Activated B cell treated with CpG ODN at 0.5 μM for 24 hours (primary cell): ENCODE data around the gene HAUS8. TPM values are rescaled to one million over a fixed set of nuclear protein-coding genes. Genes with fewer than 3 reads are reported as not detected.
"Not testable (repeated sequence)": the region's sequence is repeated elsewhere in the genome, so short reads cannot be mapped to it uniquely, and the experiment has no call there.

Experiments
- ATAC-seq: fragments of 200-7000 bp; cut with Tn5 transposase; one replicate; pipeline ENCODE4 v1.10.0; 2021; ENCODE audit warnings: low read depth, mild to moderate bottlenecking, moderate library complexity
- CTCF ChIA-PET: fragments of 350-600 bp; sonication (Branson Sonifier 250); formaldehyde crosslinking; loops from one replicate; lab custom pipeline; 2021; ENCODE audit warnings: antibody characterized with exemption; lab: Charles Lee
- POLR2A ChIA-PET: fragments of 350-600 bp; sonication (Branson Sonifier 250); formaldehyde crosslinking; loops from one replicate; lab custom pipeline; 2021; ENCODE audit warnings: antibody characterized with exemption; lab: Charles Lee
- DNase-seq: peaks from one replicate; pipeline ENCODE4 v3.0.0; 2022
- H3K27ac Mint-ChIP-seq: one replicate; pipeline ENCODE4 v1.8.0; 2020; ENCODE audit warnings: mixed read lengths
- H3K27me3 Mint-ChIP-seq: one replicate; pipeline ENCODE4 v1.8.0; 2021; ENCODE audit warnings: mixed read lengths
- H3K36me3 Mint-ChIP-seq: one replicate; pipeline ENCODE4 v1.8.0; 2021; ENCODE audit warnings: low read depth, mixed read lengths
- H3K4me1 Mint-ChIP-seq: one replicate; pipeline ENCODE4 v1.8.0; 2021; ENCODE audit warnings: mixed read lengths
- H3K4me3 Mint-ChIP-seq: one replicate; pipeline ENCODE4 v1.8.0; 2020; ENCODE audit warnings: mild to moderate bottlenecking, mixed read lengths
- H3K9me3 Mint-ChIP-seq: one replicate; pipeline ENCODE4 v1.8.0; 2020; ENCODE audit warnings: mixed read lengths
- intact Hi-C: fragments of 100-400 bp; cut with micrococcal nuclease; formaldehyde crosslinking; loops from one replicate; pipeline ENCODE4 v1.15.1; 2024
- total RNA-seq: library from RNA; stranded (reverse); gene quantifications from 2 replicates; pipeline ENCODE4 v1.2.3, GENCODE V29; 2022
- TF ChIP-seq, protein P1 (sequence below): fragments of 200-600 bp; IDR thresholded peaks from one replicate; pipeline ENCODE4 v1.8.0; 2022; ENCODE audit warnings: antibody characterized with exemption, mild to moderate bottlenecking

HAUS8 gene
- total RNA-seq, 1 donor from 2014 or later = 15.8 TPM

DNA sequence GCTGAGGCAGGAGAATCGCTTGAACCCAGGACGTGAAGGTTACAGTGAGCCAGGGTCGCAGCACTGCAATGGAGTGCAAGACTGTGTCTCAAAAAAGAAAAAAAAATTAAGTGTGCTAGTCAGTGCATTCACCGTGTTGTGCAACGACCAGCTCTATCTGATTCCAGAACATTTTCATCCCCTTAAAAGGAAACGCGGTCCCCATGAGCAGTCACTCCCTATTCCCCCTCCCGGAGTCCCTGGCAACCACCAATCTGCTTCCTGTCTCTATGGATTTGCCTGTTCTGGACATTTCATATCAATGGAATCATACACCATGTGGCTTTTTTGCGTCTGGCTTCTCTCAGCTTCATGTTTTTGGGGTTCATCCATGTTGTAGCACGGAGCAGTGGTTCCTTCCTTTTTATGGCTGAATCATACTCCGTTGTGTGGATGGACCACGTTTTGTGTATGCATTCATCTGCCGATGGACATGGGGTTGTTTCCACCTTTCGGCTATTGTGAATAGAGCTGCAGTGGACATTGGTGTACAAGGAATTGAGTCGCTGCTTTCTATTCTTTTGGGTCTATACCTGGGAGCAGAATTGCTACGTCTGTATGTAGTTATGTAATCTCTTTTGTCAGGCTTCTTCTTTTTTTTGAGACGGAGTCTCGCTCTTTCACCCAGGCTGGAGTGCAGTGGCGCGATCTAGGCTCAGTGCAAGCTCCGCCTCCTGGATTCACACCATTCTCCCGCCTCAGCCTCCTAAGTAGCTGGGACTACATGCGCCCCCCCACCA is 20.1 kb upstream of the HAUS8 start:
- TF ChIP-seq, protein P1, sequence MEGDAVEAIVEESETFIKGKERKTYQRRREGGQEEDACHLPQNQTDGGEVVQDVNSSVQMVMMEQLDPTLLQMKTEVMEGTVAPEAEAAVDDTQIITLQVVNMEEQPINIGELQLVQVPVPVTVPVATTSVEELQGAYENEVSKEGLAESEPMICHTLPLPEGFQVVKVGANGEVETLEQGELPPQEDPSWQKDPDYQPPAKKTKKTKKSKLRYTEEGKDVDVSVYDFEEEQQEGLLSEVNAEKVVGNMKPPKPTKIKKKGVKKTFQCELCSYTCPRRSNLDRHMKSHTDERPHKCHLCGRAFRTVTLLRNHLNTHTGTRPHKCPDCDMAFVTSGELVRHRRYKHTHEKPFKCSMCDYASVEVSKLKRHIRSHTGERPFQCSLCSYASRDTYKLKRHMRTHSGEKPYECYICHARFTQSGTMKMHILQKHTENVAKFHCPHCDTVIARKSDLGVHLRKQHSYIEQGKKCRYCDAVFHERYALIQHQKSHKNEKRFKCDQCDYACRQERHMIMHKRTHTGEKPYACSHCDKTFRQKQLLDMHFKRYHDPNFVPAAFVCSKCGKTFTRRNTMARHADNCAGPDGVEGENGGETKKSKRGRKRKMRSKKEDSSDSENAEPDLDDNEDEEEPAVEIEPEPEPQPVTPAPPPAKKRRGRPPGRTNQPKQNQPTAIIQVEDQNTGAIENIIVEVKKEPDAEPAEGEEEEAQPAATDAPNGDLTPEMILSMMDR = no peak

DNA sequence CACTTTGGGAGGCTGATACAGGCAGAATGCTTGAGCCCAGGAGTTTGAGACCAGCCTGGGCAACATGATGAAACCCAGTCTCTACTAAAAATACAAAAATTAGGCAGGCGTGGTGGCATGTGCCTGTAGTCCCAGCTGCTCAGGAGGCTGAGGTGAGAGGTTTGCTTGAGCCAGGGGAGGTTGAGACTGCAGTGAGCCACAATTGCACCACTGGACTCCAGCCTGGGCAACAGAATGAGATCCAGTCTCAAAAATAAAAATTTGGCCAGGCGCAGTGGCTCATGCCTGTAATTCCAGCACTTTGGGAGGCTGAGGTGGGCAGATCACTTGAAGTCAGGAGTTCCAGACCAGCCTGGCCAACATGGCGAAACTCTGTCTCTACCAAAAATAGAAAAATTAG is 19.4 kb upstream of the HAUS8 start:
- H3K4me3 Mint-ChIP-seq, intact Hi-C loops, H3K9me3 Mint-ChIP-seq, ATAC-seq, H3K27me3 Mint-ChIP-seq, DNase-seq, H3K27ac Mint-ChIP-seq: not testable (repeated sequence)
- ChIA-PET POLR2A (interaction anchor here (0.7 to 1.3 kb wide), 2 partner anchors 11 to 19 kb away, joined by 3 read pairs; partner anchors contain the start of genes HAUS8 and MYO9B), CTCF (interaction anchor here (0.6 kb wide), 1 partner anchor 9 kb away, joined by 3 read pairs; no protein-coding TSS in a partner anchor)
- Mint-ChIP-seq H3K36me3 (peaks cover 30% of the 10 kb centered on the region), H3K4me1 (peaks cover 59% of the 10 kb centered on the region)

More for the DNA sequence above, 20.1 kb upstream of the HAUS8 start:
- Mint-ChIP-seq H3K27ac (peak overlapping the region; percentile 30), H3K4me1 (peaks cover 54% of the 10 kb centered on the region), H3K4me3 (no peak overlapping the region), H3K9me3 (no peaks in the 10 kb centered on the region), H3K27me3 (no peaks in the 10 kb centered on the region), H3K36me3 (peaks cover 30% of the 10 kb centered on the region)
- intact Hi-C loops = no loop called here
- CTCF ChIA-PET = interaction anchor here (0.6 kb wide), 1 partner anchor 8 kb away, joined by 3 read pairs; no protein-coding TSS in a partner anchor
- no peak for ATAC-seq
- DNase-seq = no peak
- POLR2A ChIA-PET = interaction anchor here (0.6 to 1.3 kb wide), 2 partner anchors 10 to 210 kb away, joined by 3 to 8 read pairs; no protein-coding TSS in a partner anchor

DNA sequence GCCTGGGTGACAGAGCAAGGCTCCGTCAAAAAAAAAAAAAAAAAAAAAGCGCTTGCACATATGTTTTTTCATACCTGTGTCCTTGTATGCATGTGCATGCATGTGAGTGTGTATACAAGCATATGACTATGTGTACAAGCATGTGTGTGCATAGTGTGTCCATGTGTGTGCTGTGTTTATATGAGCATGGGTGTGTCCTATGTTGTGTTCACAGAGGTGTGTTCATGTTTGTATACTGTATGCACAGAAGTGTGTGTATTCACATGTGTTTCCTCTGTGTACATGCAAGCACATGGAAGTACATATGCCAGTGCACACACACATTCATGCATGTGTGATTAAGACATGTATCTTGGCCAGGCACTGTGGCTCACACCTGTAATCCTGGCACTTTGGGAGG is 17.4 kb upstream of the HAUS8 start:
- Mint-ChIP-seq H3K36me3 (peaks cover 26% of the 10 kb centered on the region), H3K9me3 (no peaks in the 10 kb centered on the region), H3K4me1 (peaks cover 65% of the 10 kb centered on the region), H3K4me3 (no peak overlapping the region), H3K27me3 (no peaks in the 10 kb centered on the region), H3K27ac (no peak overlapping the region)
- intact Hi-C loops = no loop called here
- POLR2A ChIA-PET = no interaction called here
- TF ChIP-seq, protein P1 = no peak
- ATAC-seq = no peak
- CTCF ChIA-PET = no interaction called here
- no peak for DNase-seq

DNA sequence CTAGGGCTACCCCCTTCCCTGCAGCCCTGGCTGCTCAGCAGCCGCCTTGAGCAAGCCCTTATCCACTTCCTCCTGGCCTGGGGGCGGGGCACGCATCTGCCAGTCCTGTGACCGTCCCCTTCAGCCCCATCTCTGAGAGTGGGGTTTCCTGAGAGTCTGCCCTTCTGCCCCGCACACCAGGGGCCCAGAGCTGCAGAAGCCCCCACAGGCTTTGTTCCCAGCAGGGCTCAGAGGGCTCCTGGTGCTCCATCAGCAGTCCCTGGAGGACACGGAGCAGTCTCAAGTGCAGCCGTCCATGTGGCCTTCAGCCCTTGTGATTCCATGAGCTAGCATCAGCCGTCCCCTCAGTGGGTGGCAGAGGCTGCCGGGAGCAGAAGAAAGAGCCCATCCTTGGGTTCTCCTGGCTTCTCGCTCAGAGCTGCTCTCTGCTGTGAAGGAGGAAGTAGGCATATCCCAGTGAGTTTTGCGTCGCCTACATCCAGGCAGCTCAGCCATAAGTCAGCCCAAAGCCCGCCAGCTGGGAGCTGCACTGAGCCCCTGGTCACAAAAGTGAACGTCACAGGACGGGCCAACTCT is 16.6 kb upstream of the HAUS8 start:
- TF ChIP-seq, protein P1 = no peak
- Mint-ChIP-seq H3K4me3 (peak overlapping the region; percentile 11), H3K27me3 (no peaks in the 10 kb centered on the region), H3K9me3 (no peaks in the 10 kb centered on the region), H3K27ac (peak overlapping the region; percentile 12), H3K4me1 (peaks cover 62% of the 10 kb centered on the region), H3K36me3 (peaks cover 34% of the 10 kb centered on the region)
- intact Hi-C loops = loop anchor here (2.0 kb wide), 1 partner anchor 13 kb away; no protein-coding TSS in a partner anchor
- ChIA-PET POLR2A (interaction anchor here (0.6 to 1.0 kb wide), 4 partner anchors 33 to 320 kb away, joined by 3 to 5 read pairs (median 3); partner anchors contain the start of gene USE1), CTCF (no interaction called here)
- DNase-seq (peak; percentile 46), ATAC-seq (peak; percentile 84)

DNA sequence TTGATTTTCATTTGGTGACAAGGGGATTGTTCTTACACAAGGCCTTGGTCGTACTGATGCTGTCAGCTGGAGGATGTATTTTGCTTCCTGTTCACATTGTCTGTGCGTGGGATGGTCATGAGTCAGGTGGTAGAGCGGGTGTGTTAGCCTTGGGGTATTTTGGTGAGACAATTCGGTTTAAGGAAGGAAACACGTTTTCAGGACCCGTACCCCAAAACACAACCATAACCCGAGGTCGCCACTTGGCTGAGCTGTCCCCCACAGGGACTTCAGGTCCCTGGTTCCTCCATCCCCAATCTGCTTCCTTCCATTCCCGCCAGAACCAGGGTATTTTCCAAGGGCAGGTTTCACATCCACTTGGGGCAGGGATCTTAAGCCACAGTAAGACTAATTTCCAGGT is 15.3 kb upstream of the HAUS8 start:
- peaks cover 37% of the 10 kb centered on the region for H3K36me3 Mint-ChIP-seq
- intact Hi-C loops = loop anchor here (1.0 to 2.0 kb wide), 3 partner anchors 8 to 15 kb away; partner anchors contain the start of genes HAUS8 and MYO9B
- no peak for DNase-seq
- ChIA-PET CTCF (interaction anchor here (1.0 to 1.3 kb wide), 3 partner anchors 9 to 145 kb away, joined by 3 to 5 read pairs (median 4); no protein-coding TSS in a partner anchor), POLR2A (interaction anchor here (0.5 to 1.3 kb wide), 8 partner anchors 11 to 136 kb away, joined by 3 to 4 read pairs (median 3); partner anchors contain the start of gene OCEL1)
- peak overlapping the region; percentile 85 for H3K27ac Mint-ChIP-seq
- ATAC-seq = peak; percentile 70
- H3K9me3 Mint-ChIP-seq = no peaks in the 10 kb centered on the region
- H3K4me3 Mint-ChIP-seq = peak overlapping the region; percentile 29
- TF ChIP-seq, protein P1 = no peak
- H3K27me3 Mint-ChIP-seq = no peaks in the 10 kb centered on the region
- peaks cover 59% of the 10 kb centered on the region for H3K4me1 Mint-ChIP-seq
